Measurements from ENCODE around the gene ZNF219.

Gene ZNF219

GRCh38 chr14:21106498-21107282, 8.2 kb upstream of the ZNF219 start:
- TF ChIP-seq ZNF274 (IDR thresholded peaks at IDR 0.05; ENCODE audit: low read depth, low read length) (no peak), YY1 (IDR thresholded peaks at IDR 0.05; ENCODE audit: insufficient read depth, insufficient read length) (no peak), SUZ12 (IDR thresholded peaks at IDR 0.05; ENCODE audit: extremely low read depth, insufficient read depth, insufficient read length) (no peak)
- Histone ChIP-seq H3K27me3 (ENCODE audit: insufficient read depth, insufficient read length) (no peaks in the 10 kb centered on the region), H3K9me3 (ENCODE audit: insufficient read depth, low read length) (no peaks in the 10 kb centered on the region), H3K9ac (ENCODE audit: insufficient read length, low read depth) (no peak overlapping the region), H3K4me1 (ENCODE audit: insufficient read depth, insufficient read length) (peaks cover 10% of the 10 kb centered on the region), H3K36me3 (ENCODE audit: insufficient read depth, insufficient read length, low read length) (no peaks in the 10 kb centered on the region), H3K4me3 (ENCODE audit: insufficient read length, low read depth) (no peak overlapping the region)
- no peak for DNase-seq (ENCODE audit: low read depth, low spot score)

DNA sequence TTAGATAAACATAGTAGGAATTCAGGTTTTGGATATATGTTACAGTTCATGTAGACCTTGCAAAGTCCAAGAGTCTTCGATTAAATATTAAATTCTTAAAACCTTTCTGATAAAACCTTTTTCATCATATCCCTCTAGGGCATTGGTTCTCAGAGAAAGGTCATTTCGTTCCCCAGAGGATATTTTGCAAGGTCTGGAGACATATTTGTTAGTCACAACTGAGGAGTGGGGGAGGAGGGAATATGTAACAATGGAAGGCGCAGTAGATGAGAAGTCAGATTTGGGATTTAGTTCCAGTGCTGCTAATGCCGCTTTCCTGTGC, 7.7 kb upstream of the ZNF219 start:
- H3K9ac ChIP-seq (ENCODE audit: insufficient read length, low read depth): no peak overlapping the region
- no peak overlapping the region for H3K4me3 ChIP-seq (ENCODE audit: insufficient read length, low read depth)
- TF ChIP-seq SUZ12 (IDR thresholded peaks at IDR 0.05; ENCODE audit: extremely low read depth, insufficient read depth, insufficient read length) (no peak), YY1 (IDR thresholded peaks at IDR 0.05; ENCODE audit: insufficient read depth, insufficient read length) (no peak), ZNF274 (IDR thresholded peaks at IDR 0.05; ENCODE audit: low read depth, low read length) (no peak)
- H3K4me1 ChIP-seq (ENCODE audit: insufficient read depth, insufficient read length): peaks cover 11% of the 10 kb centered on the region
- no peaks in the 10 kb centered on the region for H3K27me3 ChIP-seq (ENCODE audit: insufficient read depth, insufficient read length)
- DNase-seq (ENCODE audit: low read depth, low spot score): no peak
- peaks cover 2% of the 10 kb centered on the region for H3K36me3 ChIP-seq (ENCODE audit: insufficient read depth, insufficient read length, low read length)
- H3K9me3 ChIP-seq (ENCODE audit: insufficient read depth, low read length): no peaks in the 10 kb centered on the region

DNA sequence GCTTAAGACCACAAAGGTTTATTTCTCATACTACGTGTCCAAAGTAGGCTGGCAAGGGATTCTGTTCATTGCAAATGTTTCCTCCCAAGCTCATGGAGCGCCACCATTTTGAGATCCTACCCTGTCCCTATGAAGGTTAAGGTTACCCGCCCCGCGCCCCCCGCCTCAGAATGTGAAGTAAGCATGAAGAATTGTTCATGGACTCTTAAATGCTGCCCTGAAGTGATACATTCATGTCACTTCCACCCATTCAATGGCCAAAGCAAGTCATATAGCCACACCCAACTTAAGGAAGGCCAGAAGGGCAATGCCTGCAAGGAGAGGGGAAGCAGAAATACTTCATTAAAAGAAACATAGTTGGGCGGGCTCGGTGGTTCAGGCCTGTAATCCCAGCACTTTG, 6.6 kb upstream of the ZNF219 start:
- peaks cover 13% of the 10 kb centered on the region for H3K4me1 ChIP-seq (ENCODE audit: insufficient read depth, insufficient read length)
- peaks cover 2% of the 10 kb centered on the region for H3K36me3 ChIP-seq (ENCODE audit: insufficient read depth, insufficient read length, low read length)
- peak overlapping the region; percentile 96 for H3K9ac ChIP-seq (ENCODE audit: insufficient read length, low read depth)
- no peak overlapping the region for H3K4me3 ChIP-seq (ENCODE audit: insufficient read length, low read depth)
- TF ChIP-seq SUZ12 (IDR thresholded peaks at IDR 0.05; ENCODE audit: extremely low read depth, insufficient read depth, insufficient read length) (no peak), YY1 (IDR thresholded peaks at IDR 0.05; ENCODE audit: insufficient read depth, insufficient read length) (no peak), ZNF274 (IDR thresholded peaks at IDR 0.05; ENCODE audit: low read depth, low read length) (no peak)
- no peaks in the 10 kb centered on the region for H3K27me3 ChIP-seq (ENCODE audit: insufficient read depth, insufficient read length)
- no peak for DNase-seq (ENCODE audit: low read depth, low spot score)
- H3K9me3 ChIP-seq (ENCODE audit: insufficient read depth, low read length): no peaks in the 10 kb centered on the region

- H3K9ac ChIP-seq (ENCODE audit: insufficient read length, low read depth): peak overlapping the region; percentile 96
- peaks cover 13% of the 10 kb centered on the region for H3K4me1 ChIP-seq (ENCODE audit: insufficient read depth, insufficient read length)
- H3K27me3 ChIP-seq (ENCODE audit: insufficient read depth, insufficient read length): no peaks in the 10 kb centered on the region
- TF ChIP-seq YY1 (IDR thresholded peaks at IDR 0.05; ENCODE audit: insufficient read depth, insufficient read length) (no peak), SUZ12 (IDR thresholded peaks at IDR 0.05; ENCODE audit: extremely low read depth, insufficient read depth, insufficient read length) (no peak), ZNF274 (IDR thresholded peaks at IDR 0.05; ENCODE audit: low read depth, low read length) (no peak)
- peak overlapping the region; percentile 83 for H3K4me3 ChIP-seq (ENCODE audit: insufficient read length, low read depth)
- DNase-seq (ENCODE audit: low read depth, low spot score): no peak
- no peaks in the 10 kb centered on the region for H3K9me3 ChIP-seq (ENCODE audit: insufficient read depth, low read length)
- H3K36me3 ChIP-seq (ENCODE audit: insufficient read depth, insufficient read length, low read length): peaks cover 2% of the 10 kb centered on the region
Observed at GRCh38 chr14:21104448-21105060, 6.1 kb upstream of the ZNF219 start.

DNA sequence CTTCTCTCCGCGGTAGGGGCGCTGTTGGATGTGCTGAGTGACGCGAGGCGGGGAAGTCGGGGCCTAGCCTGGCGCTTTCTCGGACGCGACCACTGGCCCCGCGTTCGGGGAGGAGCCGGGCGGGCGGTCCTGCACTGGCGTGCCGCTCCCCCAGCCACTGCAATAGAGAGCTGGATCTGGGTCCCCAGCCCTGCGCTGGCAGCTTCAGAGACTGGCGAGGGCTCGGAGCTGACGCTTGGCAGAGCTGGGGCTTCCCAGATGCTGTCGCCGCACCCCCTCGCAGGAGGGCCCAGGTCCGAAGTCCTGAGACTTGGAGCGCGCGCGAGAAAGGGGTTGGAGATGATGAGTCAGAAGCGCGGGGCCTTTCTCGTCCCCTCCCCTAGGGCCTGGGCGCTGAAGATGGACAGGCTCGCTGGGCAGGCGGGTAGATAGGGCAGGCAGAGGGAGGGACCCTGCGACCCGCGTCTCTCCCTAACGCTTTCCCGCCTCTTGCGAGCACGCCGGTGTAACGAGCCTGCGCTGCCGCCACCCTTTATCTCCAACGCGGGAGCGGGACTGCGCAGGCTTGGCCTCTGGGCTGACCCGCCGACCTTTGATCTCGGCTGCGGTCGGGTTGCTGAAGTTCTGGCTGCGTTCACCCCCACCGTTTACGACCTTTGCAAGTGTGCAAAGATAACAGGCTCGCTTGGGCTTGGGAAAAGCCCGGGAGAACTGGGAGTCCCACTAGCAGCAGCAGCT, 5.4 kb upstream of the ZNF219 start:
- no peaks in the 10 kb centered on the region for H3K27me3 ChIP-seq (ENCODE audit: insufficient read depth, insufficient read length)
- no peaks in the 10 kb centered on the region for H3K9me3 ChIP-seq (ENCODE audit: insufficient read depth, low read length)
- TF ChIP-seq YY1 (IDR thresholded peaks at IDR 0.05; ENCODE audit: insufficient read depth, insufficient read length) (no peak), ZNF274 (IDR thresholded peaks at IDR 0.05; ENCODE audit: low read depth, low read length) (no peak), SUZ12 (IDR thresholded peaks at IDR 0.05; ENCODE audit: extremely low read depth, insufficient read depth, insufficient read length) (no peak)
- H3K4me3 ChIP-seq (ENCODE audit: insufficient read length, low read depth): peak overlapping the region; percentile 83
- peak overlapping the region; percentile 96 for H3K9ac ChIP-seq (ENCODE audit: insufficient read length, low read depth)
- H3K36me3 ChIP-seq (ENCODE audit: insufficient read depth, insufficient read length, low read length): peaks cover 2% of the 10 kb centered on the region
- DNase-seq (ENCODE audit: low read depth, low spot score): peak; percentile 89
- H3K4me1 ChIP-seq (ENCODE audit: insufficient read depth, insufficient read length): peaks cover 13% of the 10 kb centered on the region

DNA sequence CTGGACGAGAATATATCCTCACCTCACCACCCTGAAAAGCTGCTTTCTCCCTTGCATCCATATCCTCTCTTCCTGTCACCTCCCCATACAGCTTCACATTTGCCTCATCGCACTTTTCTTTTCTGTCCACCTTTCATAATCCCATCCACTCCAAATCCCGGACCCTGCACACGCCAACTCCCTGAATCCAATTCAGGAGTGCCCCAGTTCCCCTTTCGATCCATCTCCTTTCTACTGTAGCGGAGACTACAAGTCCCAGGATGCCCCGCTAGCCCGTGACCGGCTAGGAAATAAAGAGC, 4.9 kb upstream of the ZNF219 start:
- peaks cover 13% of the 10 kb centered on the region for H3K4me1 ChIP-seq (ENCODE audit: insufficient read depth, insufficient read length)
- no peak for DNase-seq (ENCODE audit: low read depth, low spot score)
- peak overlapping the region; percentile 83 for H3K4me3 ChIP-seq (ENCODE audit: insufficient read length, low read depth)
- TF ChIP-seq SUZ12 (IDR thresholded peaks at IDR 0.05; ENCODE audit: extremely low read depth, insufficient read depth, insufficient read length) (no peak), ZNF274 (IDR thresholded peaks at IDR 0.05; ENCODE audit: low read depth, low read length) (no peak), YY1 (IDR thresholded peaks at IDR 0.05; ENCODE audit: insufficient read depth, insufficient read length) (no peak)
- H3K9ac ChIP-seq (ENCODE audit: insufficient read length, low read depth): peak overlapping the region; percentile 96
- H3K27me3 ChIP-seq (ENCODE audit: insufficient read depth, insufficient read length): no peaks in the 10 kb centered on the region
- H3K9me3 ChIP-seq (ENCODE audit: insufficient read depth, low read length): no peaks in the 10 kb centered on the region
- H3K36me3 ChIP-seq (ENCODE audit: insufficient read depth, insufficient read length, low read length): peaks cover 2% of the 10 kb centered on the region

All from NT2/D1 (cell line).